Neural crest cell (in vitro differentiated cells): ENCODE data around the gene HPS4. TPM values are rescaled to one million over a fixed set of nuclear protein-coding genes. Genes with fewer than 3 reads are reported as not detected.

Experiments used
- DNase-seq: peaks from one replicate; pipeline ENCODE4 v3.0.0; 2021; ENCODE audit warnings: low read depth, mixed read lengths, low spot score
- H3K27ac Mint-ChIP-seq: one replicate; pipeline ENCODE4 v1.8.0; 2021; ENCODE audit warnings: mild to moderate bottlenecking, mixed read lengths; ENCODE audit not compliant: unreplicated experiment
- H3K27me3 Mint-ChIP-seq: 2 replicates; pipeline ENCODE4 v1.8.0; 2021; ENCODE audit warnings: low read depth, mild to moderate bottlenecking, mixed read lengths
- H3K36me3 Mint-ChIP-seq: 2 replicates; pipeline ENCODE4 v1.8.0; 2021; ENCODE audit warnings: low read depth, mild to moderate bottlenecking, mixed read lengths
- H3K4me1 Mint-ChIP-seq: 2 replicates; pipeline ENCODE4 v1.8.0; 2021; ENCODE audit warnings: mixed read lengths
- H3K4me3 Mint-ChIP-seq: one replicate; pipeline ENCODE4 v1.8.0; 2021; ENCODE audit warnings: mild to moderate bottlenecking, mixed read lengths
- H3K9me3 Mint-ChIP-seq: 2 replicates; pipeline ENCODE4 v1.8.0; 2021; ENCODE audit warnings: mixed read lengths
- total RNA-seq: library from RNA; stranded (reverse); gene quantifications from 2 replicates; pipeline ENCODE4 v1.2.1, GENCODE V29; 2021
- TF ChIP-seq, protein P1 (sequence below): fragments of 200-600 bp; sonication (generic); conservative IDR thresholded peaks from 2 replicates; pipeline ENCODE4 v1.5.0; 2021; ENCODE audit warnings: antibody characterized with exemption, mild to moderate bottlenecking

HPS4 gene
- total RNA-seq, 1 donor from 2014 or later: 48.5 TPM

DNA sequence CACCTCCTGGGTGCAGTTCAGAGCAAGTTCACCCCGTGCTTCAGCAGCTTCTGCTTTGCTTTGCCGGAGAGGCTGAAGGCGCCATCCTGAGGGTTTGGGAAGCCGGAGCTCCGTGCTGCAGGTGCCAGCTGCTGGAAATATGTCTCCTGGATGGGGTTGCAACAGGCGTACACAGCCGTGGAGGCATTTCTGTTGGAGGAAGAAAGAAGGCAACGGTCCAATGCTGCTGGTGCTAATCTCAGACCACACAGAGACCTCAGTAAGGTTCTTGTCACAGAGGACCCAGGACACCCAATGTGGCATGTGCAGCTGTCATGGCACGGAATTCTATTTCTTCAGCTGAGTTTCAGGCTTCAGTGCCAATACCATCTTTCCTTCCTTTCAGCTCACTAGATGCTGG is 30.4 kb downstream of the HPS4 start:
- no peaks in the 10 kb centered on the region for H3K9me3 Mint-ChIP-seq
- H3K4me3 Mint-ChIP-seq: no peak overlapping the region
- H3K36me3 Mint-ChIP-seq: peaks cover 11% of the 10 kb centered on the region
- TF ChIP-seq, protein P1, sequence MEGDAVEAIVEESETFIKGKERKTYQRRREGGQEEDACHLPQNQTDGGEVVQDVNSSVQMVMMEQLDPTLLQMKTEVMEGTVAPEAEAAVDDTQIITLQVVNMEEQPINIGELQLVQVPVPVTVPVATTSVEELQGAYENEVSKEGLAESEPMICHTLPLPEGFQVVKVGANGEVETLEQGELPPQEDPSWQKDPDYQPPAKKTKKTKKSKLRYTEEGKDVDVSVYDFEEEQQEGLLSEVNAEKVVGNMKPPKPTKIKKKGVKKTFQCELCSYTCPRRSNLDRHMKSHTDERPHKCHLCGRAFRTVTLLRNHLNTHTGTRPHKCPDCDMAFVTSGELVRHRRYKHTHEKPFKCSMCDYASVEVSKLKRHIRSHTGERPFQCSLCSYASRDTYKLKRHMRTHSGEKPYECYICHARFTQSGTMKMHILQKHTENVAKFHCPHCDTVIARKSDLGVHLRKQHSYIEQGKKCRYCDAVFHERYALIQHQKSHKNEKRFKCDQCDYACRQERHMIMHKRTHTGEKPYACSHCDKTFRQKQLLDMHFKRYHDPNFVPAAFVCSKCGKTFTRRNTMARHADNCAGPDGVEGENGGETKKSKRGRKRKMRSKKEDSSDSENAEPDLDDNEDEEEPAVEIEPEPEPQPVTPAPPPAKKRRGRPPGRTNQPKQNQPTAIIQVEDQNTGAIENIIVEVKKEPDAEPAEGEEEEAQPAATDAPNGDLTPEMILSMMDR: no peak
- H3K4me1 Mint-ChIP-seq: no peaks in the 10 kb centered on the region
- DNase-seq: no peak
- no peaks in the 10 kb centered on the region for H3K27me3 Mint-ChIP-seq
- H3K27ac Mint-ChIP-seq: no peak overlapping the region

DNA sequence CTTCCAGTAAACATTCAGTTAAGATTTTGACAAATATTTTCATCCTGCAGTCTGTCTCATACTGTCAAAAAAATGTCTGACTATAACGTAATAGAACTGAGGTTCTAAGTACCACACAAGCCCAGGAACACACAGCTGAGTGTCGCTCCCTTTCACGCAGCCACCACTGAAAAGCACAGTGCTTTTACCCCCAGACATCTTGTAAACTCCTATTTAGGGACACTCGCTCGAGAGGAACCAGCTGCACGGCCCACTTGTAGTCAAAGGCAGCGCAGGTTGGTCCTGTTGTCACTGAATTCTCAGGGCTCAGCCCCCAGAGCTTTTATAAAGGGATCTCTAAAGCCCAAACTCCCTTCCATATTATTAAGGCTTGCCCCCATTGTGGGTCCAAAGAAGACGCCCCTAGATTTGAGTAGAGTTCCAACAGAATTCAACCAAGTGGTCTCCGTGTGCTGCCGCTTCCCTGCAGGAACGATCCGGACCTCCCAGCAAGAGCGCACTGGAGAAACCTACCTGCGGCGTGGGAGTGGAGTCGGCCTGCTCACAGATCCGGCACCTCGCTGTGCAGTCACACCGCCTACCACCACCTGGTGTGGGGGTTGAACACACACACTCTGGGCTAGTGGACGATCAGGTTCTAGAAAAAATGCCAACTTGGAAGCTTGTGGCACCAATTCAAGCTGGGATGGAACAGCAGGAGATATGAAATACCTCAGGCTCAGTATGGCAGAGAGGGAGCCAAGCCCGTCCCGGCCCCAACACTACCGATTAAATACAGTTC is 31.2 kb downstream of the HPS4 start:
- TF ChIP-seq, protein P1: no peak
- H3K36me3 Mint-ChIP-seq: peaks cover 11% of the 10 kb centered on the region
- no peak for DNase-seq
- H3K4me3 Mint-ChIP-seq: no peak overlapping the region
- no peaks in the 10 kb centered on the region for H3K4me1 Mint-ChIP-seq
- H3K27ac Mint-ChIP-seq: no peak overlapping the region
- H3K27me3 Mint-ChIP-seq: no peaks in the 10 kb centered on the region
- H3K9me3 Mint-ChIP-seq: no peaks in the 10 kb centered on the region

DNA sequence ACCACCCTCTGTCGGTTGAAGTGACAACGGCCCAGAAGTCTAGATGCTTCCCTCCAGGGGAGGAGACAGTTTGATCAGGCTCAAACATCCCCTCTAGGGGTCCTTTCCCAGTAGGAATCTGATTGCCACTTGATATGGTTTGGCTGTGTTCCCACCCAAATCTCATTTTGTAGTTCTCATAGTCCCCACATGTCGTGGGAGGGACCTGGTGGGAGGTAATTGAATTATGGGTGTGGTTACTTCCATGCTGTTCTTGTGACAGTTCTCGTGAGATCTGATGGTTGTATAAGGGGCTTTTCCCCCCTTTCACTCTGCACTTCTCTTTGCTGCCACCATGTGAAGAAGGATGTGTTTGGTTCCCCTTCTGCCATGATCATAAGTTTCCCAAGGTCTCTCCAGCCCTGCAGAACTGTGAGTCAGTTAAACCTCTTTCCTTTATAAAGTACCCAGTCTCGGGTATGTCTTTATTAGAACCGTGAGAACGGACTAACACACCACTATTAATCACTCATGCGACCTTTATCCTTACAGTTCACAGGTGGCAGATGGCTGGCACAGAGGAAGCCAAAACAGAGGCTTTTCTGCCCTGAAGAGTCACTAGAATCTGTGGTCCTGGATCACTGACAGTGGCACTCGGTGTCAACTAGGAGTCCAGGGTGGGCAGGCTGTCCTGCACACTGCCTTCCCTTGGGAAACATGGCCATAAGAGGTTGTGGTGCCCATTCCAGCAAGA is 33.0 kb downstream of the HPS4 start:
- Mint-ChIP-seq H3K27ac (no peak overlapping the region), H3K4me3 (no peak overlapping the region), H3K9me3 (no peaks in the 10 kb centered on the region), H3K4me1 (no peaks in the 10 kb centered on the region), H3K27me3 (no peaks in the 10 kb centered on the region), H3K36me3 (peaks cover 7% of the 10 kb centered on the region)
- TF ChIP-seq, protein P1: no peak
- no peak for DNase-seq

DNA sequence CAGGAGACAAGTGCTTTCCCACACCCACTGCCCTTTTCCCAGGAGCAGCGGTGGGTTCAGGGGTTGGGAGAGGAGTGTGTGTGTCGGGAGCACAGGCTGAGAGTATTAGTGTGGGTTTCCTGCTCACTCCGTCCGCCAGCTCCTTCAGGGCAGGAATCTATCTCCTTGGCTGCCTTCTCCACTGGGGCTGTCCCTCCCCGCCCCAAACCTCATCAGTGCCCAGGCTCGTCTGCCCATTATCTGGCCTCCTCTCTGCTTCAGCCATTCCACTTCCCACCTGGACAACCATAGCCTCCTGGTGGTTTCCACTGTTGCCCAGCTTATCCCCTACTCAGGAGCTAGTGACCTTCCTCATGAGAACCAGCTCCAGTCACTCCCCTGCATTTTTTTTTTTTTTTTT is 34.6 kb downstream of the HPS4 start:
- no peaks in the 10 kb centered on the region for H3K27me3 Mint-ChIP-seq
- H3K36me3 Mint-ChIP-seq: peaks cover 7% of the 10 kb centered on the region
- no peaks in the 10 kb centered on the region for H3K4me1 Mint-ChIP-seq
- no peak overlapping the region for H3K4me3 Mint-ChIP-seq
- TF ChIP-seq, protein P1: no peak
- DNase-seq: no peak
- no peaks in the 10 kb centered on the region for H3K9me3 Mint-ChIP-seq
- H3K27ac Mint-ChIP-seq: no peak overlapping the region

DNA sequence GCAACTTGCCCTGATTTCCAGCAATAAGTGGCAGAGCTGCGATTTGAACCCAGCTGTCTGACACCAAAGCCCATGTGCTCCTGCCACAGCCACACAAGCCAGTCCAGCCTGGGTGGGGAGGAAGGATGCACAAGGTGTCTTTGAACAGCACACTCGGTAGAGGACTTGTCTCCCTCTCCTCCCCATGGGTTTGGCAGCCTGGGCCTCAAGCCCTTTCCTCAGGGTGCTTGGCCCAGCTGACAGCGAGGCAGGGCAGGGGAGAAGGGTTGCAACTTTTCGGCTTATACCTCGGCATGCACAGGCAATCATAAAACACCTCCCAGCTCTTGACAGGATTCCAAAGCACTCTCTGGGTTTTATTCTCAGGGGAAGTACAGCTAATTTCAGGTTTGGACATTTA is 35.2 kb downstream of the HPS4 start:
- no peaks in the 10 kb centered on the region for H3K9me3 Mint-ChIP-seq

More for the DNA sequence above, 35.2 kb downstream of the HPS4 start:
- TF ChIP-seq, protein P1: no peak
- Mint-ChIP-seq H3K27me3 (no peaks in the 10 kb centered on the region), H3K27ac (no peak overlapping the region), H3K36me3 (peaks cover 7% of the 10 kb centered on the region), H3K4me3 (no peak overlapping the region), H3K4me1 (no peaks in the 10 kb centered on the region)
- DNase-seq: no peak
